Cardiac fibroblast (primary cell): ENCODE data around the gene VKORC1.

Experiments used
- DNase-seq, 2 donors: peaks; one replicate each; pipeline versions ENCODE4 v3.0.0 to v3.0.0-alpha.2; 2010; ENCODE audit warnings: low read depth in 2 of 2
- H3K4me3 ChIP-seq, 2 donors: replicated peaks in 1 of 2; 1 replicate in 1 of 2; 2 replicates in 1 of 2; pipeline ENCODE4 v1.5.1; 2011; ENCODE audit warnings: low read depth in 2 of 2, low read length in 2 of 2, mild to moderate bottlenecking in 2 of 2, moderate library complexity in 1 of 2
- TF ChIP-seq, protein P1 (sequence below): IDR thresholded peaks from one replicate; pipeline ENCODE4 v1.5.1; 2011; ENCODE audit warnings: low read depth, mild to moderate bottlenecking, low read length, inconsistent platforms

VKORC1 gene

DNA sequence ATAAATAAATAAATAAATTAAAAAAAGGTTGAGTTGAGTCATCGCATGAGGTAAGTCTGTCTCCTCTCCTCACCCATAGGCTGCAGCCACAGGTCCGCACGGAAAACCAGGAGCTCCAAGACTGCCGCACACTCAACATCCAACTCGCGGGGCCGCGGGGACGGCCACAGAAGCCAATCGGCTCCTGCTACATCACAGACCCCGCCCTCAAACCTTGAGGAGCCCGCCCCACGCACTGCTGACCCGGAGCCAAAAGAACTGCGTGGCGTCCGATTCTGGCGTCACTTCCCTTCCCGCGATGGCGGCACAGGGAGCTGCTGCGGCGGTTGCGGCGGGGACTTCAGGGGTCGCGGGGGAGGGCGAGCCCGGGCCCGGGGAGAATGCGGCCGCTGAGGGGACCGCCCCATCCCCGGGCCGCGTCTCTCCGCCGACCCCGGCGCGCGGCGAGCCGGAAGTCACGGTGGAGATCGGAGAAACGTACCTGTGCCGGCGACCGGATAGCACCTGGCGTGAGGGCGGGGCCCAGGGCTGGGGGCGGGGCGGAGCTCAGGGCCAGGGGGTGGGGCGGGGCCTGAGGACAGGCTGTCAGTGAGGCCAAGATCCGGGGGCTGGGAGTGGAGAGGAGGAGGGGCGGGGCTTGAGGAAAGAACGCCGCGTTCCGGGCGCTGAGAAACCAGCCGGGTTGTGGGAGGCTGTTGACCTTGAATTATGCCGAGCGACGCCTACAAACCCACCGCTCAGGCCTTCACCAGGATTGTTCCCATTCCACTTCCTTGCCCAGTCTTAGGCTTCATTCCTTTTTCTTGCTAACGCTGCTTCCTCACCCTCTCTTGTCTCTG, 23.0 kb upstream of the VKORC1 start, which contains the start of gene KAT8:
Gene KAT8, plus strand, starts transcription at position 281 of the 839 bp plus-strand sequence. Its CDS starts 18 bp downstream, at position 299.
- peak; percentile 99 for DNase-seq
- peak within 1 kb of the TSS; percentile 60 to 66 for H3K4me3 ChIP-seq
- TF ChIP-seq, protein P1, sequence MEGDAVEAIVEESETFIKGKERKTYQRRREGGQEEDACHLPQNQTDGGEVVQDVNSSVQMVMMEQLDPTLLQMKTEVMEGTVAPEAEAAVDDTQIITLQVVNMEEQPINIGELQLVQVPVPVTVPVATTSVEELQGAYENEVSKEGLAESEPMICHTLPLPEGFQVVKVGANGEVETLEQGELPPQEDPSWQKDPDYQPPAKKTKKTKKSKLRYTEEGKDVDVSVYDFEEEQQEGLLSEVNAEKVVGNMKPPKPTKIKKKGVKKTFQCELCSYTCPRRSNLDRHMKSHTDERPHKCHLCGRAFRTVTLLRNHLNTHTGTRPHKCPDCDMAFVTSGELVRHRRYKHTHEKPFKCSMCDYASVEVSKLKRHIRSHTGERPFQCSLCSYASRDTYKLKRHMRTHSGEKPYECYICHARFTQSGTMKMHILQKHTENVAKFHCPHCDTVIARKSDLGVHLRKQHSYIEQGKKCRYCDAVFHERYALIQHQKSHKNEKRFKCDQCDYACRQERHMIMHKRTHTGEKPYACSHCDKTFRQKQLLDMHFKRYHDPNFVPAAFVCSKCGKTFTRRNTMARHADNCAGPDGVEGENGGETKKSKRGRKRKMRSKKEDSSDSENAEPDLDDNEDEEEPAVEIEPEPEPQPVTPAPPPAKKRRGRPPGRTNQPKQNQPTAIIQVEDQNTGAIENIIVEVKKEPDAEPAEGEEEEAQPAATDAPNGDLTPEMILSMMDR = no peak

DNA sequence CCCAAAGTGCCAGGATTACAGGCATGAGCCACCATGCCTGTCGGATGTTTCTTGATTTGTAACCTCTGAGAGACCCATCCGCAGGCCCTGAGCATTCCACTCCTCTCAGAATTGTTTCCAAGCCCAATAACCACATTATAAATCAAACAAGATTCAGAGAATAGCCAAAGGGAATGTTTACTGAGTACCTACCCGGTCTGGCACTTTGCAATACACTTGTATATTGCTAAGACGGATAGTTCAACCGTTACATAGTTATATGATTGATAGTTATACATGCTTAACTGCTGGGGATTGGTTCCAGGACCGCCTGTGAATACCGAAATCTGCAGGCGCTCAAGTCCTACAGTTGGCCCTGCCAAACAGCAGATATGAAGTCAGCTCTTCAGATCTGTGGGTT, 19.9 kb upstream of the VKORC1 start:
- TF ChIP-seq, protein P1 = no peak
- no peak overlapping the region for H3K4me3 ChIP-seq

DNA sequence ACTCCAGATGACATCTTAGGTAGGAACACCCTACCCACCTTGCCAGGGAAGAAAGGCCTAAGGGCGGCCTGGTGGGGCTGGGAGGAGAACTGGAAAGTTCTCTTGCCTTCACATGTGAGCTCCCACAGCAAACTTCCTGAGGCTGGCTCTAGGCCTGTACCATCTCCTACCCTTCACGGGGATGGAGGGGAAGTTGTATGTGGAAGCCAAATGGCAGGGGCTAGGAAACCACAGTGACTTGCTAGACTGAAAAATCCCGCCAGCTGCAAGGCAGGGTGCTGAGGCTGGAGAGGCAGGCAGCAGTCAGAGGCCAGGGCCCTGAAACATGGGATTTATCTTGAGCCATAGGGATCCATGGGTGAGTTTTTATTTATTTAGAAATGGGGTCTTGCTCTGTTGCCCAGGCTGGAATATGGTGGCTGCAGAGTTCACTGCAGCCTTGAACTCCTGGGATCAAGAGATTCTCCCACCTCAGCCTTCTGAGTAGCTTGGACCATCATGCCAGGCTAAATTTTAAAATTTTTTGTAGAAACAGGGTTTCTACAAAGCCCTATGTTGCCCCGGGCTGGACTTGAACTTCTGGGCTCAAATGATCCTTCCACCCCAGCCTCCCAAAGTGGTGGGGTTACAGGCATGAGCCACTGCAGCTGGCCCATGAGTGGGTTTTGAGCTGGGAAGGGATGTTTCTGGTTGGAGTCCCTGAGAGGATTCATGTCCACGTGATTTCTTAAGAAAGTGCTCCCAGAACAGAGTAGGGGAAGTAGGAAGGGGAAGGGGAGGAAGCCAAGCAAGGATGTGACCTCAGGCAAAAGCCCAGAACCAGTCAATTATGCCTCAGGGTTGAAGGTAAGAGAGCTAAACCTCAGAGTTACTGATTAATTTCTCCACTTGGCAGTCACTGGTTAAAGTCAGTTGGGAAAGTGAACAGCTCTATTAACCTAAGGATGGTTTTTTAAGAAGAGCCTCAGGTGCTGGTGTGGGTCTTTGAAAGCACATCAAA, 18.8 kb upstream of the VKORC1 start:
- TF ChIP-seq, protein P1 = no peak
- DNase-seq = no peak
- H3K4me3 ChIP-seq = no peak overlapping the region

More for the DNA sequence above, 19.9 kb upstream of the VKORC1 start:
- DNase-seq = no peak

DNA sequence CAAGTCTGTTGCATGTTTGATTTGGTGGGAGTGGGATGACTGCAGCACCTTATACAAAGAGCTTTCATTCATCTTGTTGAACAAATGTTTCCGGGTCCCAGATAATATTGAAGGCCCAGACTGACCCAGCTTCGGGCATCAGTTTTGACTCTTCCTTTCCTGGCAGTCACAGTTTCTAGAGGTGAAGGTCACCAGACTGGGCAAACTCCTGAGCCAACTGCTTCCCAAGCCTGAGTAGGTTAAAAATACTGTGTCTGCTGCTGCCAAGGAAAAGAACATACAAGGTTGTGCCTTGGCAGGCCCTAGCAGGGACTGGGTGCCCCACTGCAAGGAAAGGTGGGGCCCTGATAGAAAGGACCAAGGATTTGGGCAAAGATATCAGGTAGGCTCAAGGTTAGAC, 18.1 kb upstream of the VKORC1 start:
- DNase-seq = no peak
- no peak overlapping the region for H3K4me3 ChIP-seq
- TF ChIP-seq, protein P1 = no peak

DNA sequence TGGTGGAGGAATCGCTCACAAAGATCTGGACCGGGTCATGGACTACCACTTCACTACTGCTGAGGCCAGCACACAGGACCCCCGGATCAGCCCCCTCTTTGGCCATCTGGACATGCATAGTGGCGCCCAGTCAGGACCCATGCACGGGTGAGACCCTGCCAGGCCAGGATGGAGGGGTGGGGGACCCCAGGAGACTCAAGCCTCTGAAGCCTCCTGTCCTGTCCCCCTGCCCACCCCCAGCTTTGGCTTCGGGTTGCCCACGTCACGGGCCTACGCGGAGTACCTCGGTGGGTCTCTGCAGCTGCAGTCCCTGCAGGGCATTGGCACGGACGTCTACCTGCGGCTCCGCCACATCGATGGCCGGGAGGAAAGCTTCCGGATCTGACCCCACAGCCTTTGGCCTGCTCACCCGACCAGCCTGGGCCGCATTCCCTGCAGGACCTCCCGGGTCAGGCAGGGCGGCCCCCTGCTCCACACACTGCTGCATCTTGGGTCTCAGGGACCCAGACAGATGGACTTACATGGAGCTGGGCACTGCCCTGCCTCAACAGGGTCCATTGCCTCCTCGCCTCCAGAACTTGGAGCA, 17.4 kb upstream of the VKORC1 start:
- TF ChIP-seq, protein P1 = no peak
- no peak overlapping the region for H3K4me3 ChIP-seq

More for the DNA sequence above, 17.4 kb upstream of the VKORC1 start:
- no peak for DNase-seq
